Measurements from ENCODE around the gene BCR.

BCR gene

DNA sequence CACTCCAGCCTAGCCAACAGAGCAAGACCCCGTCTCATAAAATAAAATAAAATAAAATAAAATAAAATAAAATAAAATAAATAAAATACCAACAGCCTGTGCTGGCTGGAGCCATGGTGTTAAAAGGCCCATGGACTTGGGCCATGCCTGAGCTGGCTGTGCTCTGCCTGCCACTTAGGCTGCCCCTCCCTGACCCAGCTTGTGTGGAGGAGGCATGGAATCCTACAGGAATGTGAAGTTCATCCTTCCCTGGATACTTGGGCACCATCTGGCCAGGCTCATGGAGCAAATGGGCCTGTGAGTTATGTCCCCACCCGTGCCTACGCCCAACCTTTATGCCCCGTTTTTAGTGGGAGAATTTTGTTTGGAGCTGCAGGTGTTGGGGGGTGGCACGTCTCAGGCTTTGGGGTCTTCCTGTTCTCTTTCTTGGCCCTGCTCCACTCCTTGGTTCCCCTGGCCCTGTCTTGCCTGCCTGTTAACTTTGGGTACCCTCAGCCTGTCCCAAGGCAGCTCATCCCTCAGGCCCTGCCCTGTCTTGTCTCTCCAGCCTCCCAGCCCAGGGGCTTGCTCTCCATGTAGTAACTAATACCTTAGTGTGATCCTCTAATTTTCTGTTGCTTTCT lies 51.3 kb downstream of the BCR start:
- DNase-seq (ENCODE audit: low read depth in 2 of 2): no peak

DNA sequence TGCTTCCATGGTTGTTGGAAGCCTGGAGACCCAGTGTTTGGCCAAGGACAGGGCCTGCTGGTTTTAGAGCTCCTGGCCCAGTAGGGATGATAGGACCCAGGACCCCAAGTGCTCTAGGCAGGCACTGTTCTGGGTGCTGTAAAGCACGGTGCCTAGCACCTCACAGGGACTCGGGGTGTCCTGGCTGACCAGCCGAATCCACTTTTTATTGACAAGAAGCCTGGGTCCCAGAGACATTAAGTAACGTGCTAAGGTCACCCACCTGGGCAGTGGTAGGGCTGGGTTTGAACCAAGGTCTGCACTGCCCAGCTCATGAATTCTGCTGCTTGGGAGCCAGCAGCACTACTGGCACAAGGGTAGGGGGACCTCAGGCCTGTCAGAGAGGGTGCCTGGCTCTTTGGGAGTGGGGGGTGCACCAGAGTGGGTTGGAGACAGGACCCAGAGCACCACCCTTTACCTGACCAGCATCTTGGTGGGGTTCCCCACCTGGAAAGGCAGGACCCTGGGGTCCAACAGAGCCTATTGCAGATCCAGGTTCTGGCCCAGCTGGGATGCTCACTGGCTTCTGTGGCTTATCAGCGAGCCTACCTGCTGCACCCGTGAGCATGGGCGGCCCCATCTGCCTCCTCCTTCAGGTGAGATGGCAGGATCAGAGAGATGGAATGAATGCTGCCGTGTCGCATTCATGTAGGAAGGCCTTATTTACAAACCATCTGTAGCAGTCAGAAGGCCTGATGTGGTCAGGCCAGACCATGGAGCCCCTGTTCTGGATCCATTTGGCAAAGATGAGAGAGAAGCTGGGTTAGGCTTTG lies 52.0 kb downstream of the BCR start:
- DNase-seq (ENCODE audit: low read depth in 2 of 2): no peak

DNA sequence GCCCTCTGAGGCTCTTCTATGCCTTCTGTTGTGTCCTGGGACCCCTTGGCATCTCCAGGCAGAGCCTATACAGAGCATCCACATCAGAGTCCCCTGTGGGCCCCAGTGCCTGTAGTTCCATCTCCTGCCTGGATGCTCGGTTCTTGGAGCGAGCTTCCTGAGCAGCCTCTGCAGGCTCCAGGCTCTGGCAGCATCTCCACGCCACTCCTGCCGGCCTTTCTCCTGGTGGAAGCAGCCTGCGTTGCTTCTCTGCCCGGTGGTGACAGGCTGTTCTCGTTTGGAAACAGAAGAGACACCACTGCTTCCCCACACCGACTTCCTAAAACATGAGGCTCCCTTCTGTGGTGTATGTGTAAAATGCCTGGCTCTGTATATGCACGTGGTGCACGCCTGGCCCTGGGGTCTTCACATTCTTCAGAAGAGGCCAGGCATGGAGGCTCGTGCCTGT lies 52.8 kb downstream of the BCR start:
- DNase-seq (ENCODE audit: low read depth in 2 of 2): no peak

DNA sequence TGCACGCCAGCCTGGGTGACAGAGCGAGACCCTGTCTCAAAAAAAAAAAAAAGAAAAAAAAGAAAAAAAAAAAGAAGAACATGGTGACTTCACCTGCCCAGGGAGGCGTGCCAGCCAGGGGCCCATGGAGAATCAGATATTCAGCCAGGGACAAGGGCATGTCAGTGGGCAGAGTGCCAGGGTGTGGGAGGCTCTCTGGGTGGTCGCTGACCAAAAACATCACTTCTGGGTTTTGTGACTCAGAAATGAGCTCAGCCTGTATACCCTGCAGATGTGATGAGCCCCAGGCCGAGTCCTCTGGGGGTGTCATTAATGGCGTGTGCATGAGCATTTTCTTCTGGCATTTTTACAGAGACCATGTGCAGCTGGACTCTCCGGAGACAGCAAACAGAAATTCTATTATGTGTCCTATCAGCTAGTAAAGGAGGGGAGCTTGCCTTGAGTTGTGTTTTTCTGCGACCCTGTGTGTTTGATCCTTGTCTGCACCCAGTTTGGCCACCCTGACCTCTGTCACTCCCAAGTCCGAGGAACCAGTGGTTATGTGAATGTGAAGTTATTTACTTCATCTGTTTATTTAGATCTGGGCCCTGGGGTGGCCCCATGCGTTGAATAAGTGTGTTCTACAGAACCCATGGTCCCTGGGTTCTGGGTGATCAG lies 53.6 kb downstream of the BCR start:
- no peak for DNase-seq (ENCODE audit: low read depth in 2 of 2)

DNA sequence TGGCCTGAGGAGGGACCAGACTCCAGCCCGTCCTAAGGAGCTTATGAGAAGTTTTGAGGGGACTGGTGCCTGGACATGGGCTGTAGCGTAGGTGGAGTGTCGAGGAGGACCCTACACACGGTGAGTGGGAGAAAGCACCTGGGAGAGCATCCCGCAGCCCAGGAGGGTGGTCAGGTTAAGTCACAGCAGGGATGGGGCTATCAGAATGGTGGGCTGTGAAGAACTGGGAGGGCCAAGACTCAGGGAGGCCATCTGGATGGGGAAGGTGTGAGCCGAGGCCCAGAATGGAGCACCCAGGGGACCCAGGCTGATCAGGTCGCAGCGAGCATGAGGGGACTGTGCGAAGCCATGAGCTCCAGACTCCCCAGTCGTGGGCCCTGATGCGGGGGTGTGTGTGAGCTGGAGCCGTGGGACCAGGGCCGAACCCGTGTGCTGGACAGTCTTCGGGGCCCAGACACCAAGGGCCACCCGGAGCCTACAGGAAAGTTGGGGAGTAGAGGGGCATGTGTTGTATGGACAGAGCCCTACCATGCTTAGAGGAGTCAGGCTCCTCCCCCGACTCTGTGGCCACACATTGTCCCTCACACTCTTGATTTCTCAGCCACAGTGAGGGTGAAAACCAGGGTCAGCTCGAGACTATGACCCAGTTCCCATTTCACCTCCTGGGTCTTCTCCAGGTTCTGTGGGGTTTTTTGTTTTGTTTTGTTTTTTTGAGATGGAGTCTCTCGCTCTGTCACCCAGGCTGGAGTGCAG lies 54.3 kb downstream of the BCR start:
- DNase-seq (ENCODE audit: low read depth in 2 of 2): no peak

DNA sequence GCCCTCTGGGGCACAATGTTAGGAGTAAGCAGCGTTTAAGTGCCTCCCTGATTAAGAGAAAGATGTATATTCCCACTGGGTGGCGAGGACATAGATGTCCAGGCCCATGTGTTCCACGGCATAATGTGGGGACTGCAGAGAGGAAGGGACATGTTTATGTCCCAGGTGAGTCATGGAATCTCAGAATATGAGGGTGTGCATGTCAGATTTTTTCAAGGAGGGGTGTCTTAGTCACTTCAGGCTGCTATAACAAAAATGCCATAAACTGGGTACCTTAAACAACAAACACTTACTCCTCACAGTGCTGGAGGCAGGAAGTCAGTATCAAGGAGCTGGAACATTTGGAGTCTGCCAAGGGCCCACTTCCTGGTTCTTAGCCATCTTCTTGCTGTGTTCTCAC lies 55.1 kb downstream of the BCR start:
- no peak for DNase-seq (ENCODE audit: low read depth in 2 of 2)

DNA sequence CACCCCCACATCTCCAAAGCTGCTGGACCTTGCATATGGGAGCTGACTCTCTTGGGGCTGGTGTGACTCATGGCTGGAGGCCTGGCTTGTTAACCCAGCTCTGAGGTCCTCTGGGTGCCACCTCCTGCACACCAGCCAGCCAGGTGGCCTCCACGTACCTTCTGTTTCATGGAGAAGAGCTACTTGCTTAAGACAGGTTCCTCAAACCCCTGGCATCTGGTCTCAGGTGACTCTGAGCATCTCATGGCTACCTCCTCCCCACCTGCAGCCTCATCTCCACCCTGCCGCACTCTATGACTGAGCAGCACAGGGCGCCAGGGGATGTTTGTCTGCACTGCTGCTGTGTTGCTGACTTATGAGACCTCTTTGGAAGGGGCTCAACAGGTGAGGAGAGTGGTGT lies 55.7 kb downstream of the BCR start:
- DNase-seq (ENCODE audit: low read depth in 2 of 2): no peak

DNA sequence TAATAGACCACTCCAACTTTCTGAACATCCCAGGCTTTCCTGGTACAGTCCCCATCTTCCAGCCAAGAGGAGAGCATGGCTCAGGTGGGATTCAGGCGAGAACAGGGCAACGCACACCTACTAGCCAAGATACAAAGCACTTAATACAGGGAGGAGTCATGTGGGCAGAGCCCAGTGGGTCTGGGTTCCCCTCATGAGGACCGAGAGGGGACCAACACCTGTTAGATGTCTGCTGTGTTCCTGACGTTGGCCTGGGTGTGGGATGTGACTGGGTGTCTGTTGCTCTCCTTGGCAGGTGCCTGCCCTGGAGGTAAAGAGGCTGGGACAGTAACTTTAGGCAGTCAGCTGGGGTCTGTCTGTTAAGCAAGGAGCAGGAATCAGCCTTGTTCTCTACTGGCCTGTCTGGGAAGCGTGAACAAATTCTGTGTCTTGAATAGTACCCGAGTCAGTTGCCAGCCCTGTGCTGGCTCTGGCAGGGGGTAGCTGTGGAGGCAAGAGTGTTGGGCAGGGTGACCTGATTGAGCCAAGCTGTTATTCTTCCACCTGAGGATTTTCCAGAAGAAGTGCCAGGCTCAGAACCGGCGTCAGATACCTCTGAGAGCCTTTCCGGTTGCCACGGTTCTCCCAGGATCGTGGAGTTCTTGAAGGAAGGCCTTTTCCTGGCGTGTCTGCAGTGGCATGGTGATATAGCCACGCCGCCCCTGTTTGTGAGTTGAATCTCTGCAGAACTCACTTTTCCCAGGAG lies 56.3 kb downstream of the BCR start:
- no peak for DNase-seq (ENCODE audit: low read depth in 2 of 2)

DNA sequence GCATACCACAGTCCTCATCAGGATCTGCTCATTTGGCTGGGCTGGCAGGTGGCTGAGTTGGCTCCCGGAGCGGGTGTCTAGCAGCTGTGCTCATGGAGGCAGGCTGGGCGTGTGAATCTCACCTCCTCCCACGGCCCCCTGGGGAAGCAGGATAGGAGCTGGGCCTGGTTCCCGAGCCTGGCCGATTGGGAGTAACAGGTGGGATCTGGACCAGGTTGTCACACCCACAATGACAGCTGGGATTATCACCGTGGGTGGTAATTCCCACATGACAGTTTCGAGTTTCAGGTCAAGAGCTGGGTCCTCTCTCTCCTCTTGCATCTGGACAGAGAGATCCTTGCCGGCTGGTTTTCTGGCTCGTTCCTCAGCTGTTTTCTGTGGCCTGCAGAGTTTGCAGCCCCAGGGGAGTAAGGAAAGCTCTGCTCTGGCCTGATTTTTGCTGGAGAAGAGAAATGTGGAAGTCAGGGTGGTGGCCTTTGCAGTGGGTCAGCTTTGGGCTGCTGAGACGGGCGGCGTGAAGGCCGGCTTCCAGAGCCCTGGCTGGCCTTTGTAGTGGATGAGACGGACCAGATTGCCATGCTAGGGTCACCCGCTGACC lies 57.0 kb downstream of the BCR start:
- DNase-seq (ENCODE audit: low read depth in 2 of 2): no peak

DNA sequence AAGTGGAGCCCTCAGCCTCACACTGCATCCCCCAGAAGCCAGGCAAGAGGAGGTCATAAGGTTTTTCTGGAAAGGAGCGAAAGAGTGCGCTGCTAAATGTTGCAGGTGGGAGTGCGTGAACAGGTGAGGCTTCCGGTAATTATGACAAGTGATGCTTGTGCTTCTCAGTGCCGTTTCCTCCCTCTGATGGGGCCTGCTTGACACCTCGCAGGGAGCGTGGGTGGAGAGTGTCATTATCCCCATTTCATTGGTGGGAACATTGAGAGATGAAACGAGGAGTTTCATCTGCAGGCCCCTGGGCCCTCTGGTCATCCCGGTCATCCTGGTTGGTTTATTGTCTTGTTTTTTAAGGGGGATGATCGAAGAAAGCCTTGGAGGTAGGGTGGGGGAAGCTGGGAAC lies 57.5 kb downstream of the BCR start:
- DNase-seq (ENCODE audit: low read depth in 2 of 2): no peak

DNA sequence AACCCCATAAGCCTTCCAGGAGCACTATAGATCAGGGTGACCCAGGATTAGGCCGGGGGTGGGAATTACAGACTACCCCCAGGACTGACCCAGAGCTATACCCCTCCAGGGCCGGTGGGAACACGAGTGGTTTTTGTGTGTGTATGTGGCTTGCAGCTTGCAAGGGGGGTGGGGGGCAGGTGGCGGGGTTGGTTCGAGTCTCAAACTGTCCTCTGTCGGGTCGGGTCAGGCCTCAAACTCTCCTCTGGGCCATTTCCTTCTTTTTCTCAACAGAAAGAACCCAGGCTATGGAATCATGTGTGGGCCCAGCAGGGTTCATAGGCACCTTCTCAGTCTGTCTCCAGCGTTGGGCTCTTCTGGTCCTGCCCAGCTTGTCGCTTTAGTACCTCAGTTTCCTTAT lies 58.4 kb downstream of the BCR start:
- no peak for DNase-seq (ENCODE audit: low read depth in 2 of 2)

DNA sequence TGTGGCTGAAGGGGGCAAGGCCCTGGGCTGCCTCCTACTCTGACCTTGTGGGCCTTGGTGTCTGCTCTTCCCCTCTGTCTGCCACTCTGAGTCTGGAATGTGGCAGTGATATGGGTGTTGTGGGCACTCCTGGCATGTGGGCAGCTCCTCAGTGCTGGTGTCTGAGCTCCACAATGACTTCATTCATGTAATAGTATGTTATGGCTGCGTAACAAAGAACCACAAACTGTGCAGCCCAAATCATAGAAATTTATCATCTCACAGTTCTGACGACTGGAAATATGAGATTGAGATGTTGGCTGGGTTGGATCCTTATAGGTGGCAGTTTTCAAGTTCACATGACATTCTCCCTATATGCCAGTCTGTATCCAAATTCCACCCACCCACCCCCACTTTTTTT lies 59.1 kb downstream of the BCR start:
- DNase-seq (ENCODE audit: low read depth in 2 of 2): no peak

DNA sequence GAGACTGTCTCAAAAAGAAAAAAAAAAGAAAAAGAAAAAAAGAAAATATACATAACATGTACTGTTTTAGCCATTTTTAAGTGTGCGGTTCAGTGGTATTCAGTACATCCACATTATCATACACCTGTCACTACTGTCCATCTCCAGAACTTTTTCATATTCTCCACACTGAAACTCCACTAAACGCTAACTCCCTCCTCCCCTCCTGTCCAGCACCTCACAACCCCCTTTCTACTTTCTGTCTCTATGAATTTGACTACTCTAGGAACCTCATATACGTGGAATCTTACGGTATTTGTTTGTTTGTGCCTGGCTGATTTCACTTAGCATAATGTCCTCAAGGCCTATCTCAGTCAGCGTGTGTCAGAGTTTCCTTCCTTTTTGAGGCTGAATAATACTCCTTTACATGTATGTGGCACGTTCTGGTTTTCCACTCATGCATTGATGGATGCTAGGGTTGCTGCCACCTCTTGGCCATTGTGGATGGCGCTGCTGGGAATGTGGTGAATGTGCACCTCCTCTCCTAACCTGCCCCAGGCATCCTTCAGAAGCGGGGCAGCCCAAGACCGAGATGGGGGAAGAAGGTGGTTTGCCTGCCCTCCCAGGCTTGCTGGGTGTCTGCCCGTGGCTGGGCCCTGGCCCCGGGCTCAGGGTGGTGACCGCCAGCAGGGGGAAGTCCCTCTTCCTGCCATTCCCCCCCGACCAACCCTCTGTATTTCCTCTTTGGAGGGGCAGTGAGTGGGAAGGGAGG lies 60.5 kb downstream of the BCR start:
- no peak for DNase-seq (ENCODE audit: low read depth in 2 of 2)

DNA sequence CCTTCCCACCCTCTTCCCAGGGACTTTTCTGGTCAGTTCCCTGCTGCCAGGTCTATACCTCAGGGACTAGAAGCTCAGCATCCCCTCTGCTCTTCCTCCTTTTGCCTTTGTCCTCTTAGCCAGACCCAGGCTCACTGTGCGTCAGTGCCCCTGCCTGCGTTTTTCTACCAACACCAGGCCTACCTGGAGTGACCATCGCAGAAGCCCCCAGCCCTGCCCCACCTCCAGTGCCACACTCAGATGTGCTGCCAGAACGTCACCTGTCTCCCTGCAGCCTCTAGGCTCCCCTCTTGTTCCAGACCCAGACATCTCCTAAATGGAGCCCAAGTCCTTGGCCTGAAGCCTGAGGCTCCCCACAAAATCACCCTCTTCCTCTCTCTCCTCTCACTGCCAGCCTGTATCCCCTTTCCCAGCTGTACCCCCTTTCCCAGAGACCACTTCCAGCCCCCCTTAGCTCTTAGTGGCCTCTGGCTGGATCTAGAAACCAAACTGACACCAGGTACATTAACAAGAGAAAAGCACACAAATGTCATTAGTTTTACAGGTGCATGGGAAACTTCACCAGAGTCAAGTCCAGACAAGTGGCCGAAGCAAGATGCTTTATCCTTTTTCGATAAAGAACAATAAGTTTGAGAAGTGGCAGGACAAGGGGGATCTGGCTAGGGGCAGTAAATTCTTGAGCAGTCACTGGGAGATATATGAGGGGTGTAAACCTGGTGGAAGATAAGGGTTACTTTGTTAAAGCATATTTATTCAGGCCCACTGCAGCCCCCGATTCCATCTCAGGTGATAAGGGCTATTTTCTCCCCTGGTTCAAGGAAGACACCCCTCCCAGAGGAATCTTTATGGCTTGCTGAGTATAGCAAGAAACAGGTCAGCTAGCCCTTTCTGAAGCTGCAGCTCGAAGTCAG lies 61.5 kb downstream of the BCR start:
- DNase-seq (ENCODE audit: low read depth in 2 of 2): no peak

DNA sequence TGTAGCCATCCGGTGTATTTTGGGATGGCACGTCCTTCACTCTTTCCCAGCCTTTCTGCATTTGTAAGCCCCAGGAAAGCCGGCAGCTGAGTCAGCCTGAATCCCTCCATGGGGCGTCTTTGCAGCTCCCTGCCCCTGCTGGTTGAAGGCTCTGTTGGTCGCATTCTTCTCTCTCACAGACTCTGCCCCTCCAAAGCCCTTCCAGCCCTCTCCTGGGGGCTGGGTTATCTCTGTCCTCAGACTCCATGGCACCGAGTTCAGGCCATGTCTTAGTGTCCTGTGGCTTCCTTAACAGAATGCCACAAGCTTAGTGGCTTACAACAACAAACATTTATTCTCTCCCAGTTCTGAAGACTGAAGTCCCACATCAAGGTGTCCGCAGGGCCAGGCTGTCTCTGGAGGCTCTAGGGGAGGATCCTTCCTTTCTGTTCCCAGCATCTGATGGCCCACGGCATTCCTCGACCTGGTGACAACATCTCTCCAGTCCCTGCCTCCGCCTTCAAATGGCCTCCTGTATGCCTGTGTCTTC lies 62.2 kb downstream of the BCR start:
- DNase-seq (ENCODE audit: low read depth in 2 of 2): no peak

DNA sequence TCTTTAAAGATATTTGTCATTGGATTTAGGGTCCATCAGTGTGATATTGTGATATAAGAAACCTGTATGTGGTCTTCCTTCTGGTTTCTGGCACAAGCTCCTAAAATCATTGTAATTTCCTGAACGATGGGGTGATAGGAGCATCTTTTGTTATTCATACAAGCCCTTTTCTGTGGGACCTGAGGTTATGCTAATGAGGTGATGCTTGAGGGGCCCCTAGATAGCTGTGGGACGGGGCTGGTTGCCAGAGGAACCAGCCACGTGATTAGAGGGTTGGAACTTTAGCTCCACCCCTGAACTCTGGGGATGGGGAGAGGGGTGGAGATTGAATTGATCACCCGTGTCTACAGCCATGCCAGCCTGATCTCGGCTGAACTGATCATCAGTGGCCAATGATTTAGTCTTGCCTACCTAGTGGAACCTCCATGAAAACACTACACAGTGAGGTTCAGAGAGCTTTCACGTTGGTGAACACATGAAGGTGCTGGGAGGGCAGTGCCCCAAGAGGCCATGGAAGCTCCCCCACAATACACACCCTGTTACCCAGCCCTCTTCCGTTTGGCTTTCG lies 62.8 kb downstream of the BCR start:
- DNase-seq (ENCODE audit: low read depth in 2 of 2): peak; percentile 23 to 36

DNA sequence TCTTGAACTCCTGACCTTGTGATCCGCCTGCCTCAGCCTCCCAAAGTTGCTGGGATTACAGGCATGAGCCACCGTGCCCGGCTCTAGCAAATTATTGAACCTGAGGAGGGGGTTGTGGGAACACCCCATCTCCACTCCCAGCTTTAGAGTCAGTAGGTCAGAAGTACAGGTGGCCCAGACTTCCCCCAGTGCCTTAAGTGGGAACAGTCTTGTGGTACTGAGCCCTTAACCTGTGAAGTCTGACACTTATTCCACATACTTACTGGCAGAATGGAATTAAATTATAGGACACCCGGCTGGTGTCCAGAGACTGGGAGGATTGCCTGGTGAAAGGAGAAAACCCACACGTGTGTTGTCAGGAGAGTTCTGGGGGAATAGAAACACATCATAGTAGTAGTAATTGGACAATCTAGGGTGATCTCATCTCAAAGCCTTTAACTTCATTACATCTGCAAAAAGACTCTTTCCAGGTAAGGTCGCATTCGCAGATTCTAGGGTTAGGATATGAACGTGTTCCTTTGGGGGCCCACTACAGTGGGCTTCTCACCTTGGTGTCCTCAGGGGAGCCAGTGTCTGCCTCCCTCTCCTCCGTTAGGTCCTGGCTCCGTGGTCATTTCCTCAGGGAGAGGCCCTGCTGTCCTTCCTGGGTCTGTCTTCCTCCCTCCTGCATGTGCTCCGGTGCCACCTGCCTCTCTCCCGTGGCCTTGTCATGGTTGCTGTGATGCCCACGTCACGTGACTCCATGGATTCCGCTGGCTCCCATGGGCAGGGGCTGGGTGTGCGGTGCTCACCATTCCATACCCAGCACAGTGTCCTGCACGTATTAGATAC lies 63.8 kb downstream of the BCR start:
- DNase-seq (ENCODE audit: low read depth in 2 of 2): no peak

DNA sequence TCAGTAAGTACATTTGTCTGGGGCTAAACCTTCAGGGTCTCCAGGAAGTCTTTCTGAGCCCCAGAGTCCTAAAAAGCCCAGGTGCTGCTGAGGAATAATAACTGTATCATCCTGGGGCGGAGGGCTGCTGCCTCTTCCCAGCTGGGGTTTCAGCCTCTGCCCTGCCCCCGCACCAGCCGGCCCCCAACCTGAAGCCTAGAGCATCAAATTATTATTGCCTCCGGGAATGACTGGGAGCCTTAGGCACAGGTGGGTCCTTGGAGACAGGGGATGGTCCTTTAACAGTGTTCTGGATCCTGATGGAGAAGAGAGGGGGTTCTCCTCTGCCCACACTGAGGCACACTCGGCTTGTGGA lies 64.4 kb downstream of the BCR start:
- DNase-seq (ENCODE audit: low read depth in 2 of 2): no peak

Data from stimulated activated CD8-positive, alpha-beta memory T cell treated with anti-CD3 and anti-CD28 coated beads, Interleukin-2, amount 100 ng/mL, for 1 hour (primary cell).